AG20443 (cell line): ENCODE data around the gene PDE3A.

Source experiments
- DNase-seq: peaks from one replicate; pipeline ENCODE4 v3.0.0; 2012; ENCODE audit warnings: low spot score, mixed read lengths

Gene PDE3A

DNA sequence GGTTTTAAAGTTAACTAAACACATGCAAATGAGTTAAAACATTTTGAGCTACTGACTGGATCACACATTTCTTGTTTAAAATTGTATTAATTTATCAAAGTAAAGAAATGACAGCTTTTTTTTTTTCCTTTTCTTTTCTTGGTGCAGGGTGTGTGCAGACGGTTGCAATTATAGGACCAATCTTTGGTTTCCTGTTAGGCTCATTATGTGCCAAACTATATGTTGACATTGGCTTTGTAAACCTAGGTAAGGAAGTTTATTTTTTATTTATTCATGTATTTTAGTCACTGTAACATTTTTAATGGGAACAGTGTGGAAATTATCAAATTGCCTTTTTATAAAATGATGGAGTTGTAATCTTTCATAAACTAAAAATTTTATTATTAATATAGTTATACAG is 348.6 kb downstream of the PDE3A start:
- no peak for DNase-seq

DNA sequence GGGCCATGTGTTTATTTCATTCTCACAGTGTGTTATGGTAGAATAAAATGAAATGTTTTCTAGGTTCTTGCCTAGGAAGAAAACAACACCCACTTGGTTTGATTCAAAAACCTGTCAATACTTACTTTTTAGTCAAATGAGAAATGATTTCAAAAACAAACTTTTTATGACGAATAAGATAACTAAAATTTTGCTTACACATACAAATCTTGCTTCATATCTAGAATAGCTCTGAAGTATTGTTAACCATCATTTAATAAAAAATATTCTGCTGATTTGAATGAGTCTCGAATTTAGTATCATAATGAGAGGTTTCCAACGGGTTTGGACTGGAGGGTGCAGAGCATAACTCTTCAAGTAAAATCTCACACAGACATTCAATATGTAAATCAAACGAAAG is 350.0 kb downstream of the PDE3A start:
- no peak for DNase-seq

DNA sequence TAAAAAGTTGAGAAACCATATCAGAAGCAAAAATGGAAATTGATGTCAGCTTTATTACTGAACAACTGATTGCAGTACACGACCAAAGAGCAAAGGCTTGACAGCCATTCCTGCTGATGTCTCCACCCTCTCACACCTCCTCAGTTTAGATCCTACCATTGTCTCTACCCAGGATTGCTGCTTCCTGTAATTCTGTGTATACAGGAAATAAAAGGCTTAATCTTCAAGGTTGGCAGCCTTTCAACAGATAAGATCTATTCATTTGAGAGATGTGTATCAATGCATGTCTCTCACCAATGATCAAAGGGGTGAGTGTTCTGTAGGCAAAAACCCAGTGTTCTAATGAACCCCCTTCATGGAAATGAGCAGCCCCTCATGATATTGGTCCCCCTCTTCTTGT is 353.8 kb downstream of the PDE3A start:
- DNase-seq, result no peak

DNA sequence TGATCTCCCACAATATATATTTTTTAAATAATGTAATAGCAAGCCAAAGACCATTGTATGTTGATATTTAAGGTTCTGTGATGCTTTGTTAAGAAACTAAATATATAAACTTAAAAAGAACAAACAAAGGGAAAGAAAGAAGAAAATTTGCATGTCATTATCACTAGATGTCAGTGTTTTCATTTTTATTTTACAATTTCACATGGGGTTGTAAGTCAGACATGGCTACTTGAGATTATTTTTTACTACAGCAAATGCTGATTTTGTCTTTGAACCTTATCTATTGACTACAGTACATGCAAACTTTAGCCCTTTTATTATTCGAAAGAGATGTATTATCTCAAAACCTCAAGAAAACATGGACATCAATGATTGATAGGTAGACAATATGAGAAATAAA is 362.9 kb downstream of the PDE3A start:
- no peak for DNase-seq
